Neutrophil (primary cell): ENCODE measurements around the gene MDGA2.

Experiments
- H3K27ac ChIP-seq: fragments of 200-600 bp; sonication (generic); 2 replicates; pipeline ENCODE4 v1.5.1; 2016; ENCODE audit warnings: mild to moderate bottlenecking, moderate library complexity
- H3K27me3 ChIP-seq: fragments of 200-600 bp; sonication (generic); 2 replicates; pipeline ENCODE4 v1.6.0; 2016; ENCODE audit warnings: mild to moderate bottlenecking
- H3K36me3 ChIP-seq: fragments of 200-600 bp; sonication (generic); 2 replicates; pipeline ENCODE4 v1.5.1; 2017
- H3K4me1 ChIP-seq, 2 experiments: fragments of 200-600 bp in 1 of 2; sonication (generic) in 1 of 2; 1 replicate in 1 of 2; 2 replicates in 1 of 2; pipeline versions ENCODE4 v1.5.1 to v1.6.1; 2013 to 2016; ENCODE audit warnings: low read depth in 1 of 2, low read length in 1 of 2, mild to moderate bottlenecking in 1 of 2, moderate library complexity in 1 of 2; ENCODE audit not compliant: control insufficient read depth in 1 of 2, insufficient read depth in 1 of 2
- H3K4me3 ChIP-seq, 2 experiments: fragments of 200-600 bp in 1 of 2; sonication (generic) in 1 of 2; 1 replicate in 1 of 2; 2 replicates in 1 of 2; pipeline ENCODE4 v1.5.1; 2013 to 2016; ENCODE audit warnings: low read depth in 1 of 2, low read length in 1 of 2, mild to moderate bottlenecking in 1 of 2, moderate library complexity in 1 of 2
- H3K9me3 ChIP-seq: fragments of 200-600 bp; sonication (generic); 2 replicates; pipeline ENCODE4 v1.5.1; 2016
- CTCF ChIP-seq: fragments of 200-600 bp; sonication (generic); IDR thresholded peaks from 2 replicates; pipeline ENCODE4 v1.5.1; 2016; ENCODE audit warnings: antibody characterized with exemption

MDGA2 gene

GRCh38 chr14:46988312-46988711 lies 687.1 kb downstream of the MDGA2 start:
- Histone ChIP-seq H3K4me1 (no peaks in the 10 kb centered on the region), H3K36me3 (no peaks in the 10 kb centered on the region), H3K27ac (no peak overlapping the region), H3K9me3 (no peaks in the 10 kb centered on the region), H3K27me3 (no peaks in the 10 kb centered on the region), H3K4me3 (no peak overlapping the region)
- no peak for TF ChIP-seq CTCF

- TF ChIP-seq CTCF: no peak
- no peaks in the 10 kb centered on the region for H3K36me3 ChIP-seq
- no peaks in the 10 kb centered on the region for H3K27me3 ChIP-seq
- H3K4me1 ChIP-seq: no peaks in the 10 kb centered on the region
- no peak overlapping the region for H3K4me3 ChIP-seq
- no peaks in the 10 kb centered on the region for H3K9me3 ChIP-seq
- no peak overlapping the region for H3K27ac ChIP-seq
Observed at GRCh38 chr14:46985529-46986380, 689.6 kb downstream of the MDGA2 start.

GRCh38 chr14:46973295-46973694 lies 702.1 kb downstream of the MDGA2 start:
- H3K27me3 ChIP-seq: no peaks in the 10 kb centered on the region
- no peak overlapping the region for H3K27ac ChIP-seq
- no peaks in the 10 kb centered on the region for H3K4me1 ChIP-seq
- no peaks in the 10 kb centered on the region for H3K9me3 ChIP-seq
- TF ChIP-seq CTCF: no peak
- no peak overlapping the region for H3K4me3 ChIP-seq
- H3K36me3 ChIP-seq: no peaks in the 10 kb centered on the region

- Histone ChIP-seq H3K36me3 (no peaks in the 10 kb centered on the region), H3K4me3 (no peak overlapping the region), H3K27ac (no peak overlapping the region), H3K27me3 (no peaks in the 10 kb centered on the region), H3K9me3 (no peaks in the 10 kb centered on the region), H3K4me1 (no peaks in the 10 kb centered on the region)
- TF ChIP-seq CTCF: no peak
Observed at GRCh38 chr14:46964378-46964777, 711.0 kb downstream of the MDGA2 start.

GRCh38 chr14:46951103-46951502 lies 724.3 kb downstream of the MDGA2 start:
- H3K36me3 ChIP-seq: no peaks in the 10 kb centered on the region

More at GRCh38 chr14:46951103-46951502, 724.3 kb downstream of the MDGA2 start:
- Histone ChIP-seq H3K4me1 (no peaks in the 10 kb centered on the region), H3K4me3 (no peak overlapping the region), H3K9me3 (no peaks in the 10 kb centered on the region), H3K27me3 (no peaks in the 10 kb centered on the region), H3K27ac (no peak overlapping the region)
- no peak for TF ChIP-seq CTCF
